Nephron (organoid): ENCODE measurements around the gene WNT8B.
A peak's percentile ranks its signal among the peaks of the same experiment; 100 is the strongest.

Source experiments
- H3K27ac Mint-ChIP-seq, 3 experiments: 2 replicates each; pipeline ENCODE4 v1.8.0; 2020; ENCODE audit warnings: mixed read lengths in 3 of 3, mild to moderate bottlenecking in 2 of 3, moderate library complexity in 1 of 3
- H3K27me3 Mint-ChIP-seq: 2 replicates; pipeline ENCODE4 v1.8.0; 2021; ENCODE audit warnings: low read depth, mild to moderate bottlenecking, moderate library complexity, mixed read lengths
- H3K36me3 Mint-ChIP-seq: 2 replicates; pipeline ENCODE4 v1.8.0; 2020; ENCODE audit warnings: low read depth, mixed read lengths
- H3K4me1 Mint-ChIP-seq: 2 replicates; pipeline ENCODE4 v1.8.0; 2020; ENCODE audit warnings: mixed read lengths
- H3K4me3 Mint-ChIP-seq, 3 experiments: 2 replicates each; pipeline ENCODE4 v1.8.0; 2020; ENCODE audit warnings: mild to moderate bottlenecking in 3 of 3, mixed read lengths in 3 of 3, moderate library complexity in 2 of 3
- H3K9me3 Mint-ChIP-seq: 2 replicates; pipeline ENCODE4 v1.8.0; 2020; ENCODE audit warnings: mixed read lengths
- CTCF ChIP-seq, 3 experiments: fragments of 200-600 bp; sonication (generic); IDR thresholded peaks; one replicate each; pipeline ENCODE4 v1.5.0; 2021; ENCODE audit warnings: antibody characterized with exemption in 3 of 3; ENCODE audit not compliant: unreplicated experiment in 3 of 3

Gene WNT8B

GRCh38 chr10:100462709-100463108 lies at the start of gene WNT8B:
TSS of gene WNT8B (plus strand) at chr10:100463009. CDS start at chr10:100463169, 160 bp downstream.
- no peak within 1 kb of the TSS for H3K4me3 Mint-ChIP-seq
- peaks cover 2% of the 10 kb centered on the region for H3K9me3 Mint-ChIP-seq
- no peak within 1 kb of the TSS for H3K27ac Mint-ChIP-seq
- H3K36me3 Mint-ChIP-seq: no peaks in the 10 kb centered on the region
- TF ChIP-seq CTCF (IDR thresholded peaks at IDR 0.05; ENCODE audit: unreplicated experiment in 3 of 3): no peak
- H3K4me1 Mint-ChIP-seq: no peaks in the 10 kb centered on the region
- peaks cover 50% of the 10 kb centered on the region for H3K27me3 Mint-ChIP-seq

GRCh38 chr10:100413173-100413572 lies 49.6 kb upstream of the WNT8B start:
- Mint-ChIP-seq H3K4me1 (no peaks in the 10 kb centered on the region), H3K36me3 (no peaks in the 10 kb centered on the region), H3K27me3 (peaks cover 7% of the 10 kb centered on the region), H3K9me3 (peaks cover 17% of the 10 kb centered on the region), H3K27ac (no peak overlapping the region), H3K4me3 (no peak overlapping the region)
- TF ChIP-seq CTCF (IDR thresholded peaks at IDR 0.05; ENCODE audit: unreplicated experiment in 3 of 3): no peak

GRCh38 chr10:100419911-100420449 lies 42.8 kb upstream of the WNT8B start:
- no peak overlapping the region for H3K27ac Mint-ChIP-seq
- H3K4me3 Mint-ChIP-seq: no peak overlapping the region
- no peaks in the 10 kb centered on the region for H3K9me3 Mint-ChIP-seq
- peaks cover 3% of the 10 kb centered on the region for H3K27me3 Mint-ChIP-seq
- no peaks in the 10 kb centered on the region for H3K36me3 Mint-ChIP-seq
- no peaks in the 10 kb centered on the region for H3K4me1 Mint-ChIP-seq
- TF ChIP-seq CTCF (IDR thresholded peaks at IDR 0.05; ENCODE audit: unreplicated experiment in 3 of 3): no peak

- no peaks in the 10 kb centered on the region for H3K4me1 Mint-ChIP-seq
- H3K27me3 Mint-ChIP-seq: peaks cover 4% of the 10 kb centered on the region
- no peak overlapping the region for H3K27ac Mint-ChIP-seq
- no peak for TF ChIP-seq CTCF (IDR thresholded peaks at IDR 0.05; ENCODE audit: unreplicated experiment in 3 of 3)
- no peak overlapping the region for H3K4me3 Mint-ChIP-seq
- H3K36me3 Mint-ChIP-seq: no peaks in the 10 kb centered on the region
- H3K9me3 Mint-ChIP-seq: no peaks in the 10 kb centered on the region
These were observed 35.4 kb upstream of the WNT8B start for GRCh38 chr10:100427374-100427773.

- TF ChIP-seq CTCF (IDR thresholded peaks at IDR 0.05; ENCODE audit: unreplicated experiment in 3 of 3): peak; percentile 99 to 100 (median 99)
- H3K9me3 Mint-ChIP-seq: no peaks in the 10 kb centered on the region
These were observed 29.3 kb upstream of the WNT8B start for GRCh38 chr10:100433253-100434240.

More at GRCh38 chr10:100433253-100434240, 29.3 kb upstream of the WNT8B start:
- H3K4me1 Mint-ChIP-seq: no peaks in the 10 kb centered on the region
- no peaks in the 10 kb centered on the region for H3K36me3 Mint-ChIP-seq
- H3K27ac Mint-ChIP-seq: no peak overlapping the region
- H3K27me3 Mint-ChIP-seq: peaks cover 4% of the 10 kb centered on the region
- no peak overlapping the region for H3K4me3 Mint-ChIP-seq
